Activated CD4-positive, alpha-beta T cell treated with anti-CD3 and anti-CD28 coated beads for 36 hours (primary cell): ENCODE results near the gene TDRD9. TPM values are rescaled to one million over a fixed set of nuclear protein-coding genes. Genes with fewer than 3 reads are reported as not detected.
A peak's percentile ranks its signal among the peaks of the same experiment; 100 is the strongest.

Source experiments
- ATAC-seq: fragments of 200-7000 bp; cut with Tn5 transposase; one replicate; pipeline ENCODE4 v1.10.0; 2021; ENCODE audit warnings: mild to moderate bottlenecking, moderate library complexity
- CTCF ChIA-PET: fragments of 350-600 bp; sonication (Branson Sonifier 250); formaldehyde crosslinking; loops from one replicate; lab custom pipeline; 2021; ENCODE audit warnings: antibody characterized with exemption; lab: Charles Lee
- POLR2A ChIA-PET: fragments of 350-600 bp; sonication (Branson Sonifier 250); formaldehyde crosslinking; loops from one replicate; lab custom pipeline; 2021; ENCODE audit warnings: antibody characterized with exemption, inconsistent platforms; lab: Charles Lee
- DNase-seq: peaks from one replicate; pipeline ENCODE4 v3.0.0-alpha.2; 2020
- H3K27ac Mint-ChIP-seq: one replicate; pipeline ENCODE4 v1.8.0; 2021; ENCODE audit warnings: mixed read lengths
- H3K27me3 Mint-ChIP-seq: one replicate; pipeline ENCODE4 v1.8.0; 2021; ENCODE audit warnings: mixed read lengths
- H3K36me3 Mint-ChIP-seq: one replicate; pipeline ENCODE4 v1.8.0; 2021; ENCODE audit warnings: low read depth, mixed read lengths
- H3K4me1 Mint-ChIP-seq: one replicate; pipeline ENCODE4 v1.8.0; 2021; ENCODE audit warnings: mixed read lengths
- H3K4me3 Mint-ChIP-seq: one replicate; pipeline ENCODE4 v1.8.0; 2021; ENCODE audit warnings: mild to moderate bottlenecking, moderate library complexity, mixed read lengths
- H3K9me3 Mint-ChIP-seq: one replicate; pipeline ENCODE4 v1.8.0; 2021; ENCODE audit warnings: low read depth, mixed read lengths
- intact Hi-C, 2 experiments: fragments of 100-400 bp; cut with DNase I in 1 of 2; cut with micrococcal nuclease in 1 of 2; formaldehyde crosslinking; loops; one replicate each; pipeline versions ENCODE4 v1.14.2 to v1.15.1; 2022 to 2024; cut with DNase I, micrococcal nuclease
- total RNA-seq, 2 experiments: library from RNA; stranded (reverse); gene quantifications; one replicate each; pipeline ENCODE4 v1.2.3, GENCODE V29; 2021

TDRD9 gene
- total RNA-seq, 2 experiments from 2014 or later: 0.42 to 0.62 TPM

GRCh38 chr14:103930051-103930604, 1.9 kb downstream of the TDRD9 start:
- POLR2A ChIA-PET: interaction anchor here (0.8 kb wide), 1 partner anchor 20 kb away, joined by 3 read pairs; no protein-coding TSS in a partner anchor
- DNase-seq (no peak), ATAC-seq (no peak)
- H3K4me1 Mint-ChIP-seq: no peaks in the 10 kb centered on the region
- no peak overlapping the region for H3K27ac Mint-ChIP-seq
- intact Hi-C loops: no loop called here
- H3K36me3 Mint-ChIP-seq: no peaks in the 10 kb centered on the region
- H3K4me3 Mint-ChIP-seq: no peak overlapping the region
- CTCF ChIA-PET: interaction anchor here (0.6 to 1.8 kb wide), 6 partner anchors 8 to 822 kb away, joined by 3 to 4 read pairs (median 4); no protein-coding TSS in a partner anchor
- H3K9me3 Mint-ChIP-seq: no peaks in the 10 kb centered on the region
- no peaks in the 10 kb centered on the region for H3K27me3 Mint-ChIP-seq

- no peaks in the 10 kb centered on the region for H3K9me3 Mint-ChIP-seq
- H3K27me3 Mint-ChIP-seq: no peaks in the 10 kb centered on the region
- ChIA-PET CTCF (interaction anchor here (0.9 to 2.9 kb wide), 4 partner anchors 11 to 123 kb away, joined by 3 to 7 read pairs (median 5); partner anchors contain the start of gene RD3L), POLR2A (no interaction called here)
- no peak overlapping the region for H3K4me3 Mint-ChIP-seq
- ATAC-seq: peak; percentile 80
- no peaks in the 10 kb centered on the region for H3K36me3 Mint-ChIP-seq
- intact Hi-C loops: no loop called here
- DNase-seq: no peak
- H3K4me1 Mint-ChIP-seq: no peaks in the 10 kb centered on the region
- no peak overlapping the region for H3K27ac Mint-ChIP-seq
Measured at GRCh38 chr14:103931422-103931821, 3.2 kb downstream of the TDRD9 start.

- Mint-ChIP-seq H3K4me1 (no peaks in the 10 kb centered on the region), H3K27ac (no peak overlapping the region), H3K9me3 (no peaks in the 10 kb centered on the region), H3K27me3 (no peaks in the 10 kb centered on the region), H3K4me3 (no peak overlapping the region), H3K36me3 (no peaks in the 10 kb centered on the region)
- no peak for DNase-seq
- POLR2A ChIA-PET: no interaction called here
- intact Hi-C loops: no loop called here
- ATAC-seq: no peak
- CTCF ChIA-PET: interaction anchor here (0.8 to 2.9 kb wide), 3 partner anchors 9 to 125 kb away, joined by 3 to 7 read pairs (median 5); partner anchors contain the start of gene RD3L
Measured at GRCh38 chr14:103932791-103933490, 4.7 kb downstream of the TDRD9 start.

- intact Hi-C loops: no loop called here
- Mint-ChIP-seq H3K4me3 (no peak overlapping the region), H3K27ac (no peak overlapping the region), H3K27me3 (no peaks in the 10 kb centered on the region), H3K4me1 (no peaks in the 10 kb centered on the region), H3K36me3 (no peaks in the 10 kb centered on the region), H3K9me3 (no peaks in the 10 kb centered on the region)
- no peak for DNase-seq
- POLR2A ChIA-PET: no interaction called here
- CTCF ChIA-PET: interaction anchor here (1.0 kb wide), 1 partner anchor 9 kb away, joined by 3 read pairs; no protein-coding TSS in a partner anchor
- ATAC-seq: no peak
Measured at GRCh38 chr14:103935102-103935501, 6.8 kb downstream of the TDRD9 start.

- ATAC-seq (no peak), DNase-seq (no peak)
- H3K36me3 Mint-ChIP-seq: no peaks in the 10 kb centered on the region
- no peak overlapping the region for H3K27ac Mint-ChIP-seq
- POLR2A ChIA-PET: no interaction called here
- CTCF ChIA-PET: interaction anchor here (1.1 to 1.9 kb wide), 5 partner anchors 9 to 149 kb away, joined by 3 to 7 read pairs (median 5); no protein-coding TSS in a partner anchor
- H3K27me3 Mint-ChIP-seq: peaks cover 26% of the 10 kb centered on the region
- H3K4me1 Mint-ChIP-seq: no peaks in the 10 kb centered on the region
- H3K9me3 Mint-ChIP-seq: no peaks in the 10 kb centered on the region
- H3K4me3 Mint-ChIP-seq: no peak overlapping the region
- intact Hi-C loops: no loop called here
Measured at GRCh38 chr14:103941462-103941861, 13.2 kb downstream of the TDRD9 start.

- ATAC-seq (no peak), DNase-seq (no peak)
- Mint-ChIP-seq H3K27me3 (peaks cover 31% of the 10 kb centered on the region), H3K9me3 (peaks cover 5% of the 10 kb centered on the region), H3K4me3 (no peak within 1 kb of the TSS), H3K27ac (no peak within 1 kb of the TSS), H3K36me3 (peaks cover 3% of the 10 kb centered on the region), H3K4me1 (no peaks in the 10 kb centered on the region)
- CTCF ChIA-PET: interaction anchor here (1.1 to 1.9 kb wide), 5 partner anchors 10 to 150 kb away, joined by 3 to 7 read pairs (median 5); no protein-coding TSS in a partner anchor
- POLR2A ChIA-PET: interaction anchor here (0.7 kb wide), 1 partner anchor 43 kb away, joined by 4 read pairs; no protein-coding TSS in a partner anchor
- intact Hi-C loops: no loop called here
Measured at GRCh38 chr14:103941973-103942736, 13.9 kb downstream of the TDRD9 start, which contains the start of gene RD3L. Gene RD3L, minus strand, starts transcription at chr14:103942529. Its CDS starts 834 bp downstream, at chr14:103941695.

GRCh38 chr14:103943673-103944072, 15.4 kb downstream of the TDRD9 start:
- no peak overlapping the region for H3K4me3 Mint-ChIP-seq
- no peaks in the 10 kb centered on the region for H3K4me1 Mint-ChIP-seq
- intact Hi-C loops: no loop called here
- peaks cover 5% of the 10 kb centered on the region for H3K9me3 Mint-ChIP-seq
- DNase-seq (no peak), ATAC-seq (no peak)
- no peak overlapping the region for H3K27ac Mint-ChIP-seq
- ChIA-PET POLR2A (no interaction called here), CTCF (interaction anchor here (1.0 kb wide), 1 partner anchor 9 kb away, joined by 3 read pairs; no protein-coding TSS in a partner anchor)
- peaks cover 37% of the 10 kb centered on the region for H3K27me3 Mint-ChIP-seq
- peaks cover 3% of the 10 kb centered on the region for H3K36me3 Mint-ChIP-seq

- CTCF ChIA-PET: interaction anchor here (1.2 kb wide), 1 partner anchor 46 kb away, joined by 3 read pairs; no protein-coding TSS in a partner anchor
- Mint-ChIP-seq H3K9me3 (peaks cover 5% of the 10 kb centered on the region), H3K27ac (no peak overlapping the region), H3K27me3 (peaks cover 35% of the 10 kb centered on the region), H3K4me1 (no peaks in the 10 kb centered on the region), H3K4me3 (no peak overlapping the region), H3K36me3 (peaks cover 3% of the 10 kb centered on the region)
- no peak for DNase-seq
- POLR2A ChIA-PET: no interaction called here
- ATAC-seq: no peak
- intact Hi-C loops: no loop called here
Measured at GRCh38 chr14:103946975-103947374, 18.7 kb downstream of the TDRD9 start.

- Mint-ChIP-seq H3K36me3 (peaks cover 3% of the 10 kb centered on the region), H3K27me3 (peaks cover 30% of the 10 kb centered on the region), H3K9me3 (peaks cover 5% of the 10 kb centered on the region), H3K4me1 (no peaks in the 10 kb centered on the region), H3K27ac (no peak overlapping the region), H3K4me3 (no peak overlapping the region)
- no peak for ATAC-seq
- intact Hi-C loops: no loop called here
- ChIA-PET POLR2A (no interaction called here), CTCF (no interaction called here)
- no peak for DNase-seq
Measured at GRCh38 chr14:103948442-103948841, 20.2 kb downstream of the TDRD9 start.

- intact Hi-C loops: no loop called here
- ChIA-PET CTCF (no interaction called here), POLR2A (no interaction called here)
- Mint-ChIP-seq H3K27ac (no peak overlapping the region), H3K36me3 (peaks cover 3% of the 10 kb centered on the region), H3K4me1 (no peaks in the 10 kb centered on the region), H3K4me3 (no peak overlapping the region), H3K9me3 (peaks cover 5% of the 10 kb centered on the region), H3K27me3 (peaks cover 29% of the 10 kb centered on the region)
- ATAC-seq (no peak), DNase-seq (no peak)
Measured at GRCh38 chr14:103949131-103949790, 21.0 kb downstream of the TDRD9 start.
